Measurements from ENCODE around the gene RAP2A.

- TF ChIP-seq SUZ12 (IDR thresholded peaks at IDR 0.05) (no peak), SP1 (IDR thresholded peaks at IDR 0.05) (no peak), L3MBTL2 (conservative IDR thresholded peaks at IDR 0.05) (no peak), NFRKB (IDR thresholded peaks at IDR 0.05) (no peak), PKNOX1 (IDR thresholded peaks at IDR 0.05) (no peak), TARDBP (IDR thresholded peaks at IDR 0.05) (no peak), HDGF (IDR thresholded peaks at IDR 0.05; ENCODE audit: borderline replicate concordance) (no peak), FOXM1 (IDR thresholded peaks at IDR 0.05; ENCODE audit: borderline replicate concordance) (no peak), BHLHE40 (IDR thresholded peaks at IDR 0.05; ENCODE audit: borderline replicate concordance) (no peak), FOXK2 (IDR thresholded peaks at IDR 0.05) (no peak), ZNF384 (IDR thresholded peaks at IDR 0.05) (no peak), ARNT (IDR thresholded peaks at IDR 0.05) (no peak), FOXA1 (IDR thresholded peaks at IDR 0.05) (no peak)
Measured at GRCh38 chr13:97417698-97418097, 16.3 kb upstream of the RAP2A start.
